A673 (cell line): Measurements from ENCODE around the gene CALHM5. TPM values are rescaled to one million over a fixed set of nuclear protein-coding genes. Genes with fewer than 3 reads are reported as not detected.

ENCODE experiments used
- BruUV-seq: library from RNA; stranded (reverse); fragments of 400-500 nt; replicated peaks from 2 replicates; lab custom pipeline; 2021; lab: Mats Ljungman, UMichigan
- CTCF ChIA-PET: fragments of 300-600 bp; sonication (Branson Sonifier 250); formaldehyde crosslinking; loops from one replicate; lab custom pipeline; 2022; ENCODE audit warnings: antibody characterized with exemption; lab: Charles Lee
- POLR2A ChIA-PET: fragments of 300-600 bp; sonication (Branson Sonifier 250); formaldehyde crosslinking; loops from one replicate; lab custom pipeline; 2022; ENCODE audit warnings: antibody characterized with exemption; ENCODE audit not compliant: low non-redundant PET; lab: Charles Lee
- DNase-seq: peaks from one replicate; pipeline ENCODE4 v3.0.0-alpha.2; 2015; ENCODE audit warnings: low spot score
- H3K27ac ChIP-seq: fragments of 200-600 bp; sonication (generic); 2 replicates; pipeline ENCODE4 v1.5.1; 2016; ENCODE audit warnings: mixed run types, low read depth, mild to moderate bottlenecking, mixed read lengths, antibody characterized with exemption, low read length; ENCODE audit not compliant: poor library complexity, severe bottlenecking
- H3K27me3 ChIP-seq: fragments of 200-600 bp; sonication (generic); replicated peaks from 2 replicates; pipeline ENCODE4 v1.6.1; 2017; ENCODE audit warnings: mixed run types, low read depth, mild to moderate bottlenecking, mixed read lengths, antibody characterized with exemption, low read length; ENCODE audit not compliant: insufficient read depth, poor library complexity
- H3K36me3 ChIP-seq: fragments of 200-600 bp; sonication (generic); 2 replicates; pipeline ENCODE4 v1.6.1; 2016; ENCODE audit warnings: mixed run types, mild to moderate bottlenecking, mixed read lengths, antibody characterized with exemption, low read length; ENCODE audit not compliant: insufficient read depth, poor library complexity, severe bottlenecking
- H3K4me1 ChIP-seq: fragments of 200-600 bp; sonication (generic); 2 replicates; pipeline ENCODE4 v1.6.1; 2017; ENCODE audit warnings: mixed run types, mild to moderate bottlenecking, mixed read lengths, antibody characterized with exemption, low read length; ENCODE audit not compliant: insufficient read depth, poor library complexity, severe bottlenecking
- H3K4me3 ChIP-seq: fragments of 200-600 bp; sonication (generic); 2 replicates; pipeline ENCODE4 v1.5.1; 2016; ENCODE audit warnings: low read depth, mixed run types, mild to moderate bottlenecking, mixed read lengths, low read length; ENCODE audit not compliant: poor library complexity, severe bottlenecking
- H3K9me3 ChIP-seq: fragments of 200-600 bp; sonication (generic); 2 replicates; pipeline ENCODE4 v1.6.1; 2016; ENCODE audit warnings: mixed run types, low read depth, mild to moderate bottlenecking, mixed read lengths, antibody characterized with exemption, low read length; ENCODE audit not compliant: poor library complexity, severe bottlenecking
- EZH2 ChIP-seq: fragments of 200-600 bp; sonication (generic); IDR thresholded peaks from 2 replicates; pipeline ENCODE4 v1.6.1; 2017; ENCODE audit warnings: borderline replicate concordance, low read depth, mild to moderate bottlenecking, mixed read lengths, antibody characterized with exemption, low read length; ENCODE audit not compliant: poor library complexity, severe bottlenecking
- intact Hi-C: fragments of 100-400 bp; cut with micrococcal nuclease; formaldehyde crosslinking; loops from one replicate; pipeline ENCODE4 v1.10.0; 2022; ENCODE audit not compliant: unreplicated experiment
- total RNA-seq: library from RNA; stranded (reverse); gene quantifications from 2 replicates; pipeline ENCODE4 v1.2.3, GENCODE V29; 2021
- TF ChIP-seq, protein P1 (sequence below): fragments of 300-800, 200-600 bp; sonication (generic); conservative IDR thresholded peaks from 2 replicates; pipeline ENCODE4 v1.5.1; 2017; ENCODE audit warnings: low read depth, mild to moderate bottlenecking, antibody characterized with exemption, low read length, moderate library complexity, mixed read lengths

Gene CALHM5
- total RNA-seq, 1 experiment from 2014 or later = 0.26 TPM

DNA sequence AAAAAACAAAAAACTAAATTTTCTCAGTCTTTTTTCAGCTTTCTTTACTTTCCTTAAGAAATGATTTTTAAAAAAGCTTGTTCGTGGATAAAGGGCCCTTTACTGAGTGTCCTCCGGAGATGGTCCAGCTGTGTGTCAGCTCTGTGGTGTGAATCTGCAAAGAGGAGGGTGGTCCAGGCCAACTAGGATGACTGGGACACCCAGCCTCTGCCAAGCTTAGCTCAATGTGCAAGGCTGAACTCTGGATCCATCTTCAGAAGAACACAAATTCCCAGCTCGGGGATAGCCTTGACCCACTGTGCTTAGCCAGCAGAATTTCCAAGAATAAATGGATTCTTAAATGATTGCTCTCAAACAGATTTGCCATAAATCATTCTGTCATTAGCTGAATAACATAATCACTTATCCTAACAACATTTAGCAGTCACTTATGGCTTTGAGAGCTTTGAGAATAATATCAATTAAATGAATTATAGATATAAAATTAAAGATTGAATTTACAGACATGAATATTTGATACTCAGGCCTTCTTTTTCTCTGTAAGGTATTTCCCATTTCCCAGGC, 14.2 kb upstream of the CALHM5 start:
- Histone ChIP-seq H3K4me1 (no peaks in the 10 kb centered on the region), H3K27me3 (no peaks in the 10 kb centered on the region), H3K4me3 (no peak overlapping the region), H3K27ac (no peak overlapping the region), H3K36me3 (no peaks in the 10 kb centered on the region), H3K9me3 (no peaks in the 10 kb centered on the region)
- intact Hi-C loops = no loop called here
- POLR2A ChIA-PET = no interaction called here
- DNase-seq = no peak
- no TSS peak for BruUV-seq
- no peak for TF ChIP-seq EZH2
- TF ChIP-seq, protein P1, sequence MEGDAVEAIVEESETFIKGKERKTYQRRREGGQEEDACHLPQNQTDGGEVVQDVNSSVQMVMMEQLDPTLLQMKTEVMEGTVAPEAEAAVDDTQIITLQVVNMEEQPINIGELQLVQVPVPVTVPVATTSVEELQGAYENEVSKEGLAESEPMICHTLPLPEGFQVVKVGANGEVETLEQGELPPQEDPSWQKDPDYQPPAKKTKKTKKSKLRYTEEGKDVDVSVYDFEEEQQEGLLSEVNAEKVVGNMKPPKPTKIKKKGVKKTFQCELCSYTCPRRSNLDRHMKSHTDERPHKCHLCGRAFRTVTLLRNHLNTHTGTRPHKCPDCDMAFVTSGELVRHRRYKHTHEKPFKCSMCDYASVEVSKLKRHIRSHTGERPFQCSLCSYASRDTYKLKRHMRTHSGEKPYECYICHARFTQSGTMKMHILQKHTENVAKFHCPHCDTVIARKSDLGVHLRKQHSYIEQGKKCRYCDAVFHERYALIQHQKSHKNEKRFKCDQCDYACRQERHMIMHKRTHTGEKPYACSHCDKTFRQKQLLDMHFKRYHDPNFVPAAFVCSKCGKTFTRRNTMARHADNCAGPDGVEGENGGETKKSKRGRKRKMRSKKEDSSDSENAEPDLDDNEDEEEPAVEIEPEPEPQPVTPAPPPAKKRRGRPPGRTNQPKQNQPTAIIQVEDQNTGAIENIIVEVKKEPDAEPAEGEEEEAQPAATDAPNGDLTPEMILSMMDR = no peak
- CTCF ChIA-PET = no interaction called here

DNA sequence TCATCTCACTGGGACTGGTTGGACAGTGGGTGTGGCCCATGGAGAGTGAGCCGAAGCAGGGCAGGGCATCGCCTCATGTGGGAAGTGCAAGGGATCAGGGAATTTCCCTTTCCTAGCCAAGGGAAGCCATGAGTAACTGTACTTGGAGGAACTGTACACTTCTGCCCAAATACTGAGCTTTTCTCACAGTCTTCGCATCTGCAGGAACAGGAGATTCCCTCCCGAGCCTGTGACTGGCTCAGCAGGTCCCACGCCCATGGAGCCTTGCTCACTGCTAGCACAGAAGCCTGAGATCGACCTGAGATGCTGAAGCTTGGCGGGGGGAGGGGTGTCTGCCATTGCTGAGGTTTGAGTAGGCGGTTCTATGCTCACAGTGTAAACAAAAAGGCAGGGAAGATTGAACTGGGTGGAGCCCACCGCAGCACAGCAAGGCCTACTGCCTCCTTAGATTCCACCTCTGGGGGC, 10.4 kb upstream of the CALHM5 start:
- CTCF ChIA-PET = no interaction called here
- intact Hi-C loops = no loop called here
- H3K4me1 ChIP-seq = no peaks in the 10 kb centered on the region
- no peak for DNase-seq
- POLR2A ChIA-PET = no interaction called here
- no peak overlapping the region for H3K4me3 ChIP-seq
- no TSS peak for BruUV-seq
- no peak overlapping the region for H3K27ac ChIP-seq
- no peaks in the 10 kb centered on the region for H3K27me3 ChIP-seq
- TF ChIP-seq, protein P1 = no peak
- no peak for TF ChIP-seq EZH2
- no peaks in the 10 kb centered on the region for H3K9me3 ChIP-seq
- H3K36me3 ChIP-seq = no peaks in the 10 kb centered on the region

DNA sequence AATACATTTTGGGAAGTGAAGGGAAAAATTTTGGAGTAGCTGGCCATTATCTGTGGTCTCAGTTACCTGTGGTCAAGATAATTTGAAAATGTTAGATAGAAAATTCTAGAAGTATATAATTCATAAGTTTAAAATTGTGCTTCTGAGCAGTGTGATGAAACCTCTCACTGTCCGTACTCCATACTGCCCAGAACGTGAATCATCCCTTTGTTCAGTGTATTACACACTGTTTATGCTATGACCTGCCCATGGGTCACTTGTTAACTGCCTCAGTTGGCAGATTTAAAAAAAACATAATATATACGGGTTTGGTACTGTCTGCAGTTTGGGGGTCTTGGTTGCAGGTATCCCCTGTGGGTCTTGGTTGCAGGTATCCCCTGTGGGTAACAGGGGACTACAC, 4.1 kb upstream of the CALHM5 start:
- H3K27me3 ChIP-seq = no peaks in the 10 kb centered on the region
- no peak for DNase-seq
- peaks cover 10% of the 10 kb centered on the region for H3K4me1 ChIP-seq
- no peaks in the 10 kb centered on the region for H3K9me3 ChIP-seq
- intact Hi-C loops = no loop called here
- no peak overlapping the region for H3K4me3 ChIP-seq
- no TSS peak for BruUV-seq
- TF ChIP-seq, protein P1 = no peak
- no peak for TF ChIP-seq EZH2
- no peaks in the 10 kb centered on the region for H3K36me3 ChIP-seq
- H3K27ac ChIP-seq = no peak overlapping the region
- POLR2A ChIA-PET = no interaction called here
- CTCF ChIA-PET = no interaction called here
